GM21515 (cell line): ENCODE results near the gene ZFP64.
"Not testable (repeated sequence)": the region's sequence is repeated elsewhere in the genome, so short reads cannot be mapped to it uniquely, and the experiment has no call there.

Experiments
- ATAC-seq: cut with Tn5 transposase; IDR thresholded peaks from one replicate; pipeline ENCODE4 v1.9.1; 2021; ENCODE audit not compliant: unreplicated experiment

The ZFP64 gene

GRCh38 chr20:52204136-52204535 is 12.6 kb upstream of the ZFP64 start:
- no peak for ATAC-seq

GRCh38 chr20:52201395-52201794 is 9.8 kb upstream of the ZFP64 start:
- ATAC-seq, result no peak

- ATAC-seq, result no peak
Measured at GRCh38 chr20:52200870-52201269, 9.3 kb upstream of the ZFP64 start.

- no peak for ATAC-seq
Measured at GRCh38 chr20:52196845-52197244, 5.3 kb upstream of the ZFP64 start.

- no peak for ATAC-seq
Measured at GRCh38 chr20:52193886-52194545, 2.4 kb upstream of the ZFP64 start.

- ATAC-seq, result no peak
Measured at GRCh38 chr20:52193133-52193532, 1.6 kb upstream of the ZFP64 start.

- ATAC-seq, result not testable (repeated sequence)
Measured at GRCh38 chr20:52192719-52193007, 1.1 kb upstream of the ZFP64 start.

GRCh38 chr20:52191916-52192718 is 538 bp upstream of the ZFP64 start:
- ATAC-seq, result peak; percentile 39

GRCh38 chr20:52190437-52191131 is 995 bp downstream of the ZFP64 start:
- peak; percentile 44 for ATAC-seq

- no peak for ATAC-seq
Measured at GRCh38 chr20:52181766-52182165, 9.8 kb downstream of the ZFP64 start.

GRCh38 chr20:52180180-52180840 is 11.3 kb downstream of the ZFP64 start:
- ATAC-seq, result no peak

GRCh38 chr20:52179331-52180179 is 12.0 kb downstream of the ZFP64 start:
- ATAC-seq, result peak; percentile 86

GRCh38 chr20:52178691-52179090 is 12.9 kb downstream of the ZFP64 start:
- ATAC-seq, result no peak

GRCh38 chr20:52175840-52176239 is 15.7 kb downstream of the ZFP64 start:
- ATAC-seq, result no peak

- peak; percentile 89 for ATAC-seq
Measured at GRCh38 chr20:52172392-52173047, 19.1 kb downstream of the ZFP64 start.

GRCh38 chr20:52171025-52171424 is 20.6 kb downstream of the ZFP64 start:
- no peak for ATAC-seq

GRCh38 chr20:52168116-52168515 is 23.5 kb downstream of the ZFP64 start:
- ATAC-seq, result no peak

- ATAC-seq, result no peak
Measured at GRCh38 chr20:52167232-52167840, 24.2 kb downstream of the ZFP64 start.

GRCh38 chr20:52166150-52166549 is 25.4 kb downstream of the ZFP64 start:
- ATAC-seq, result no peak
